Testis (tissue), 3 donors: ENCODE data around the gene CDCA5. TPM values are rescaled to one million over a fixed set of nuclear protein-coding genes. Genes with fewer than 3 reads are reported as not detected.

Source experiments
- DNase-seq: peaks from one replicate; pipeline ENCODE4 v3.0.0-alpha.2; 2019
- H3K27ac ChIP-seq, 2 donors: fragments of 200-600 bp; sonication (generic); one replicate each; pipeline ENCODE4 v1.5.1; 2019
- H3K27me3 ChIP-seq: fragments of 200-600 bp; sonication (generic); one replicate; pipeline ENCODE4 v1.5.1; 2019
- H3K36me3 ChIP-seq: fragments of 200-600 bp; sonication (generic); one replicate; pipeline ENCODE4 v1.5.1; 2017; ENCODE audit warnings: low read depth; ENCODE audit errors: missing control alignments
- H3K4me1 ChIP-seq: fragments of 200-600 bp; sonication (generic); one replicate; pipeline ENCODE4 v1.5.1; 2019
- H3K4me3 ChIP-seq, 2 donors: fragments of 200-600 bp; sonication (generic); one replicate each; pipeline ENCODE4 v1.5.1; 2017 to 2019
- H3K9me3 ChIP-seq: fragments of 200-600 bp; sonication (generic); one replicate; pipeline ENCODE4 v1.5.1; 2017
- POLR2A ChIP-seq: fragments of 450-650 bp; IDR thresholded peaks from one replicate; pipeline ENCODE4 v1.6.1; 2017; ENCODE audit warnings: antibody characterized with exemption, mild to moderate bottlenecking, moderate library complexity
- WGBS, 2 donors: methylation state at CpG; one replicate each; pipeline ENCODE4 v1.1.5; 2018; 5-methylcytosine and 5-hydroxymethylcytosine counted together
- intact Hi-C: fragments of 100-400 bp; cut with DNase I; formaldehyde crosslinking; loops from one replicate; pipeline ENCODE4 v1.15.1; 2023; ENCODE audit warnings: low total_unique reads
- polyA plus RNA-seq: library from polyadenylated mRNA; stranded (reverse); fragments of 350-450 nt; fragmentation: Illumina TruSeq; extraction: RNeasy Lipid Tissue Mini Kit (QIAGEN cat#74804); gene quantifications from one replicate; pipeline ENCODE4 v1.2.3, GENCODE V29; 2014; ENCODE audit warnings: low read depth, low replicate concordance; ENCODE audit not compliant: insufficient read depth
- total RNA-seq, 2 donors: library from RNA; depleted of rRNA; stranded (reverse); fragments of >200 nt; gene quantifications; one replicate each; pipeline ENCODE4 v1.2.3, GENCODE V29; 2016
- TF ChIP-seq, protein P1 (sequence below), 3 experiments: fragments of 450-650 bp in 2 of 3; fragments of 200-600 bp in 1 of 3; sonication (generic) in 1 of 3; IDR thresholded peaks; one replicate each; pipeline ENCODE4 v1.5.1; 2016 to 2019; ENCODE audit warnings: antibody characterized with exemption in 3 of 3, mild to moderate bottlenecking in 2 of 3, moderate library complexity in 1 of 3

CDCA5 gene
- total and polyA plus RNA-seq, 3 donors from 2014 or later: 28.5 to 93.3 (median 50.9) TPM

- intact Hi-C loops: no loop called here
- H3K4me3 ChIP-seq: peak overlapping the region; percentile 69 to 99
- no peaks in the 10 kb centered on the region for H3K9me3 ChIP-seq
- WGBS, 2 donors: 20 to 42% methylated on average over 6 to 8 of the region's 8 CpGs
- TF ChIP-seq POLR2A: no peak
- TF ChIP-seq, protein P1, sequence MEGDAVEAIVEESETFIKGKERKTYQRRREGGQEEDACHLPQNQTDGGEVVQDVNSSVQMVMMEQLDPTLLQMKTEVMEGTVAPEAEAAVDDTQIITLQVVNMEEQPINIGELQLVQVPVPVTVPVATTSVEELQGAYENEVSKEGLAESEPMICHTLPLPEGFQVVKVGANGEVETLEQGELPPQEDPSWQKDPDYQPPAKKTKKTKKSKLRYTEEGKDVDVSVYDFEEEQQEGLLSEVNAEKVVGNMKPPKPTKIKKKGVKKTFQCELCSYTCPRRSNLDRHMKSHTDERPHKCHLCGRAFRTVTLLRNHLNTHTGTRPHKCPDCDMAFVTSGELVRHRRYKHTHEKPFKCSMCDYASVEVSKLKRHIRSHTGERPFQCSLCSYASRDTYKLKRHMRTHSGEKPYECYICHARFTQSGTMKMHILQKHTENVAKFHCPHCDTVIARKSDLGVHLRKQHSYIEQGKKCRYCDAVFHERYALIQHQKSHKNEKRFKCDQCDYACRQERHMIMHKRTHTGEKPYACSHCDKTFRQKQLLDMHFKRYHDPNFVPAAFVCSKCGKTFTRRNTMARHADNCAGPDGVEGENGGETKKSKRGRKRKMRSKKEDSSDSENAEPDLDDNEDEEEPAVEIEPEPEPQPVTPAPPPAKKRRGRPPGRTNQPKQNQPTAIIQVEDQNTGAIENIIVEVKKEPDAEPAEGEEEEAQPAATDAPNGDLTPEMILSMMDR (IDR thresholded peaks at IDR 0.05): no peak
- H3K4me1 ChIP-seq: peaks cover 9% of the 10 kb centered on the region
- DNase-seq: no peak
- H3K36me3 ChIP-seq: no peaks in the 10 kb centered on the region
- H3K27ac ChIP-seq: peak overlapping the region; percentile 89 to 94
- H3K27me3 ChIP-seq: no peaks in the 10 kb centered on the region
Observed at GRCh38 chr11:65096926-65097325, 13.1 kb upstream of the CDCA5 start.

DNA sequence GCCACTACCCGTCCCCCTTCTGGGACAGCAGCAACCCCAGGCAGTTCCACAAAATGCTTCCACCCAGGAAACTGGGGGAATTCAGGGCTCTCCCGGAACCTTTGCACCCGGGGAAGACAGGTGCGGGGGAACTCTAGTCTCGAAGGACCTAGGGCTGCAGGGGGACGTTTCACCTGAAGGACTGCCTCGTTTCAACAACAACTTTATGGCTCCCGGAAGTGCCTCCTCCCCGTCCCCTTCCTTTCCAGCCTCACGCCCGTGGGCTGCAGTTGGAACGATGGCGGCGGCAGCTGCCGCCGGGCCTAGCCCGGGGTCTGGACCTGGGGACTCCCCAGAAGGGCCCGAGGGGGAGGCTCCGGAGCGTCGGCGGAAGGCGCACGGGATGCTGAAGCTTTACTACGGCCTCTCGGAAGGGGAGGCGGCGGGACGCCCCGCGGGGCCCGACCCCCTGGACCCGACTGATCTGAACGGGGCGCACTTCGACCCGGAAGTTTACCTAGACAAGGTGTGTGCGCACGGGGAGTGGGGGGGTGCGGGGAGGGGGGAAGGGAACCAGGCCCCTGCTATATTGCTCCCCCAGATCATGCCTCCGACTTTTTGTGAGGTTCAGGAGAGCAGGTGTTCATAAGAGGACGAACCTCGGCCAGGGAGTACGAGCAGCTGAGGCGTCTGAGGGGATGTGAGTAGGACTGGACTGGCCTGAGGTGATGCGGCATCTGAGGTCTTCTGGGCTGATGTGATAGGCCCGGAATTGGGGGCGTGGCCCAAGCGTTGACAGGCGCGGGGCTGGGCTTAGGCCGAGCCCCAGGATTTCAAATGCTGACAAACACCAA is 12.3 kb upstream of the CDCA5 start, which contains the start of gene VPS51:
TSS of gene VPS51 (plus strand) at position 241 of the 833 bp plus-strand sequence. CDS start at position 278, 37 bp downstream.
- no peaks in the 10 kb centered on the region for H3K9me3 ChIP-seq
- no peaks in the 10 kb centered on the region for H3K27me3 ChIP-seq
- peak within 1 kb of the TSS; percentile 69 to 99 for H3K4me3 ChIP-seq
- intact Hi-C loops: no loop called here
- no peak for TF ChIP-seq POLR2A
- TF ChIP-seq, protein P1 (IDR thresholded peaks at IDR 0.05): peak in 2 of 3 experiments; percentile 31 to 38
- WGBS, 2 donors: 1 to 2% methylated on average over 11 to 52 of the region's 52 CpGs
- H3K27ac ChIP-seq: peak within 1 kb of the TSS; percentile 89 to 94
- no peaks in the 10 kb centered on the region for H3K36me3 ChIP-seq
- H3K4me1 ChIP-seq: peaks cover 9% of the 10 kb centered on the region
- peak; percentile 94 for DNase-seq

GRCh38 chr11:65095427-65095826 is 11.6 kb upstream of the CDCA5 start:
- WGBS, 2 donors: 45 to 55% methylated on average over 20 to 22 of the region's 22 CpGs
- Histone ChIP-seq H3K27me3 (no peaks in the 10 kb centered on the region), H3K9me3 (no peaks in the 10 kb centered on the region), H3K36me3 (no peaks in the 10 kb centered on the region), H3K4me1 (peaks cover 9% of the 10 kb centered on the region), H3K4me3 (peak overlapping the region; percentile 69 to 99), H3K27ac (no peak overlapping the region)
- intact Hi-C loops: no loop called here
- TF ChIP-seq, protein P1 (IDR thresholded peaks at IDR 0.05): no peak
- no peak for TF ChIP-seq POLR2A
- no peak for DNase-seq

GRCh38 chr11:65090628-65091027 is 6.8 kb upstream of the CDCA5 start:
- intact Hi-C loops: no loop called here
- Histone ChIP-seq H3K9me3 (no peaks in the 10 kb centered on the region), H3K4me1 (peaks cover 2% of the 10 kb centered on the region), H3K27me3 (no peaks in the 10 kb centered on the region), H3K27ac (no peak overlapping the region), H3K4me3 (no peak overlapping the region), H3K36me3 (no peaks in the 10 kb centered on the region)
- TF ChIP-seq, protein P1 (IDR thresholded peaks at IDR 0.05): no peak
- no peak for TF ChIP-seq POLR2A
- DNase-seq: no peak
- WGBS, 2 donors: 94 to 96% methylated on average over 4 of the region's 4 CpGs
